Neural progenitor cell (in vitro differentiated cells): Measurements from ENCODE around the gene CANT1. TPM values are rescaled to one million over a fixed set of nuclear protein-coding genes. Genes with fewer than 3 reads are reported as not detected.

Experiments used
- DNase-seq: peaks from one replicate; pipeline ENCODE4 v3.0.0-alpha.2; 2016; ENCODE audit warnings: low spot score
- H2AFZ ChIP-seq: fragments of 200-600 bp; sonication (generic); replicated peaks from 2 replicates; pipeline ENCODE4 v1.6.1; 2016; ENCODE audit warnings: antibody characterized with exemption
- H3F3A ChIP-seq: fragments of 200-600 bp; sonication (generic); 2 replicates; pipeline ENCODE4 v1.6.1; 2016; ENCODE audit warnings: antibody characterized with exemption, low read depth
- H3K27ac ChIP-seq: fragments of 200-600 bp; sonication (generic); 2 replicates; pipeline ENCODE4 v1.5.1; 2016; ENCODE audit warnings: mild to moderate bottlenecking
- H3K27me3 ChIP-seq: fragments of 200-600 bp; sonication (generic); 2 replicates; pipeline ENCODE4 v1.6.1; 2016; ENCODE audit warnings: mild to moderate bottlenecking, moderate library complexity
- H3K36me3 ChIP-seq: fragments of 200-600 bp; sonication (generic); 2 replicates; pipeline ENCODE4 v1.5.1; 2016
- H3K4me1 ChIP-seq: fragments of 200-600 bp; sonication (generic); 2 replicates; pipeline ENCODE4 v1.6.1; 2016; ENCODE audit warnings: mixed run types
- H3K4me2 ChIP-seq: fragments of 200-600 bp; sonication (generic); 2 replicates; pipeline ENCODE4 v1.6.1; 2016
- H3K4me3 ChIP-seq: fragments of 200-600 bp; sonication (generic); 2 replicates; pipeline ENCODE4 v1.5.1; 2016
- H3K79me2 ChIP-seq: fragments of 200-600 bp; sonication (generic); 2 replicates; pipeline ENCODE4 v1.6.1; 2016; ENCODE audit warnings: low read depth
- H3K9ac ChIP-seq: fragments of 200-600 bp; sonication (generic); 2 replicates; pipeline ENCODE4 v1.6.1; 2016
- H3K9me3 ChIP-seq: fragments of 200-600 bp; sonication (generic); 2 replicates; pipeline ENCODE4 v1.5.1; 2016; ENCODE audit warnings: low read depth
- H4K20me1 ChIP-seq: fragments of 200-600 bp; sonication (generic); 2 replicates; pipeline ENCODE4 v1.6.1; 2016; ENCODE audit warnings: low read depth
- H3K27ac Mint-ChIP-seq: 3 replicates; pipeline ENCODE4 v1.8.0; 2021; ENCODE audit warnings: mixed read lengths
- H3K27me3 Mint-ChIP-seq: 2 replicates; pipeline ENCODE4 v1.8.0; 2022; ENCODE audit warnings: low read depth, mild to moderate bottlenecking, inconsistent platforms, moderate library complexity, mixed read lengths; ENCODE audit not compliant: insufficient read depth
- H3K36me3 Mint-ChIP-seq: 3 replicates; pipeline ENCODE4 v1.8.0; 2021; ENCODE audit warnings: mixed read lengths
- H3K4me1 Mint-ChIP-seq: 3 replicates; pipeline ENCODE4 v1.8.0; 2021; ENCODE audit warnings: mixed read lengths
- H3K4me3 Mint-ChIP-seq: 3 replicates; pipeline ENCODE4 v1.8.0; 2021; ENCODE audit warnings: mild to moderate bottlenecking, moderate library complexity, mixed read lengths
- H3K9me3 Mint-ChIP-seq: 3 replicates; pipeline ENCODE4 v1.8.0; 2020; ENCODE audit warnings: mixed read lengths
- EZH2 ChIP-seq: fragments of 200-600 bp; sonication (generic); IDR thresholded peaks from 2 replicates; pipeline ENCODE4 v1.6.1; 2017; ENCODE audit warnings: antibody characterized with exemption, mild to moderate bottlenecking, moderate library complexity
- EZH2phosphoT487 ChIP-seq: fragments of 200-600 bp; sonication (generic); IDR thresholded peaks from 2 replicates; pipeline ENCODE4 v1.6.1; 2017; ENCODE audit warnings: antibody characterized with exemption
- total RNA-seq: library from RNA; depleted of rRNA; stranded (reverse); fragments of >200 nt; gene quantifications from 2 replicates; pipeline ENCODE4 v1.2.3, GENCODE V29; 2015; ENCODE audit warnings: low replicate concordance
- TF ChIP-seq, protein P1 (sequence below): fragments of 200-600 bp; sonication (generic); IDR thresholded peaks from 2 replicates; pipeline ENCODE4 v1.5.1; 2017; ENCODE audit warnings: antibody characterized with exemption, mild to moderate bottlenecking

CANT1 gene
- total RNA-seq, 1 donor from 2014 or later, result 24.3 TPM

DNA sequence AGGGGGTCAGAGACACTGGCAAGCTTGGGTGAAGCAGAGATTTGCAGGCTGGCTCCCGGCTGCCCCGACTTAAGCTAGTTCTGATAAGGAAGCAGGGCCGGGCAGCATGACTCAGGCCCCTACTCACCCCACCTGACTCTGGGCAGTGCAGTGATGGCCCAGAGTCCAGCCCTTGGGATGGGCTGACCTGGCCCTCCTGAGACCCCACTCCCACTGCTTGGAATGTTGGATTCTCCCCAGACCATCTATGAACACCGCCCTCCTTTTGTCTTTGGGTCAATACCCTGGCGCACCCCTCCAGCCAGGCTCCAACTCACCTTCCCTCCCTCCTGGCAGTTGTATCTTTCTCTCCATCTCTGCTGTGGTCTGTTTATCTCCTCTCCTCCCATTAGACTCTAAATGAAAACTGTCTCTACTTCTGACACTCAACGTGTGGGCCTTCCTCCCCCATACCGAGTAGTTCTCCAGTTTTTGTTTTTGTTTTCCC lies 50.9 kb downstream of the CANT1 start:
- no peaks in the 10 kb centered on the region for H3K9me3 ChIP-seq

DNA sequence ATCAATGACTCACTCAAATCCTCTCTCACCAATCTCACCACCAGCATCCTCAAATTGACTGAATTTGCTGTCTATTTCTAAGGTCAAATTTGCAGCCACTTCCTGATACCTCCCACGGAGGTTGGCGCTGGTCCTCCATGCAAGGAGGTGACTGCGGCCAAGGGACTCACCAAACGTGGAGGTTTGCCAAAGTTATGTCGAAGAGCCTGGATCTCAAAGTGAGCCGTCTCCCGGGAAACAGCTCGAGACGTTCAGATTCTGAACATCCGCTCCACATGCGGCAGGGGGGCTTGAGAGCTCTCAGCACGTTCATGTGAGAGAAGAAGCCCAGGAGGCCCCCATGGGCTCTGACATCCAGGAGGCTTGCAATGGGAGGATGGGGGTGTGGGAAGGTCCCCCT lies 52.4 kb downstream of the CANT1 start:
- no peak for TF ChIP-seq EZH2
- TF ChIP-seq, protein P1, sequence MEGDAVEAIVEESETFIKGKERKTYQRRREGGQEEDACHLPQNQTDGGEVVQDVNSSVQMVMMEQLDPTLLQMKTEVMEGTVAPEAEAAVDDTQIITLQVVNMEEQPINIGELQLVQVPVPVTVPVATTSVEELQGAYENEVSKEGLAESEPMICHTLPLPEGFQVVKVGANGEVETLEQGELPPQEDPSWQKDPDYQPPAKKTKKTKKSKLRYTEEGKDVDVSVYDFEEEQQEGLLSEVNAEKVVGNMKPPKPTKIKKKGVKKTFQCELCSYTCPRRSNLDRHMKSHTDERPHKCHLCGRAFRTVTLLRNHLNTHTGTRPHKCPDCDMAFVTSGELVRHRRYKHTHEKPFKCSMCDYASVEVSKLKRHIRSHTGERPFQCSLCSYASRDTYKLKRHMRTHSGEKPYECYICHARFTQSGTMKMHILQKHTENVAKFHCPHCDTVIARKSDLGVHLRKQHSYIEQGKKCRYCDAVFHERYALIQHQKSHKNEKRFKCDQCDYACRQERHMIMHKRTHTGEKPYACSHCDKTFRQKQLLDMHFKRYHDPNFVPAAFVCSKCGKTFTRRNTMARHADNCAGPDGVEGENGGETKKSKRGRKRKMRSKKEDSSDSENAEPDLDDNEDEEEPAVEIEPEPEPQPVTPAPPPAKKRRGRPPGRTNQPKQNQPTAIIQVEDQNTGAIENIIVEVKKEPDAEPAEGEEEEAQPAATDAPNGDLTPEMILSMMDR, result no peak

More for the DNA sequence above, 50.9 kb downstream of the CANT1 start:
- Histone ChIP-seq H3K79me2 (no peaks in the 10 kb centered on the region), H3K27ac (no peak overlapping the region), H3K9ac (no peak overlapping the region), H3K4me1 (no peaks in the 10 kb centered on the region), H3K36me3 (no peaks in the 10 kb centered on the region), H2AFZ (no peak overlapping the region), H3K27me3 (no peaks in the 10 kb centered on the region), H3K4me2 (no peak overlapping the region), H3K4me3 (no peak overlapping the region), H4K20me1 (no peaks in the 10 kb centered on the region), H3F3A (no peaks in the 10 kb centered on the region)
- H3K27me3 Mint-ChIP-seq, result peaks cover 6% of the 10 kb centered on the region
- no peaks in the 10 kb centered on the region for H3K9me3 Mint-ChIP-seq
- no peak for DNase-seq
- H3K36me3 Mint-ChIP-seq, result peaks cover 2% of the 10 kb centered on the region
- TF ChIP-seq EZH2 (no peak), EZH2phosphoT487 (no peak)
- TF ChIP-seq, protein P1, result no peak
- H3K4me3 Mint-ChIP-seq, result no peak overlapping the region
- peak overlapping the region; percentile 70 for H3K27ac Mint-ChIP-seq
- H3K4me1 Mint-ChIP-seq, result peaks cover 56% of the 10 kb centered on the region

DNA sequence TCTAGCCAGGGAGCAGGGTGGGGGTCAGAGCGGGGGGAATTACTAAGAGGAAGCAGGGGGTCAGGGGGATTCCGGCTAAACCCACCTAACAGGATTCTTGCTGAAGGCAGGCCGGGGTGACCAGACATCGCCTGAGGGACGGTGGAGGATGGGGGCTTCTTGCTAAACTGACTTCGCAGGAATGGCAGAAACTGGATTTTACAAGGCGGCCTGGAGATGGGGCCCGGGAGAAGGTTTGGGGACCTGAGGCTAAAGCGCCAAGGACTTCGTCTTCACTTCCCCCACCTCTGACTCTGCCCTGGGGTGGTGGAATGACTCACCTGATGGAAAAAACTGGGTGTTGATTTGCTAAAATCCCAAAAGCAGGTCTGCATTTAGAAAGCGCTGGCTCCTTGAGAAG lies 53.3 kb downstream of the CANT1 start:
- no peaks in the 10 kb centered on the region for H3K27me3 ChIP-seq
- H3K36me3 Mint-ChIP-seq, result peaks cover 2% of the 10 kb centered on the region
- no peaks in the 10 kb centered on the region for H3K79me2 ChIP-seq
- no peaks in the 10 kb centered on the region for H3K36me3 ChIP-seq
- H3K4me1 Mint-ChIP-seq, result peaks cover 66% of the 10 kb centered on the region
- no peak overlapping the region for H3K27ac ChIP-seq
- no peaks in the 10 kb centered on the region for H3F3A ChIP-seq
- peaks cover 5% of the 10 kb centered on the region for H3K9me3 Mint-ChIP-seq
- H4K20me1 ChIP-seq, result no peaks in the 10 kb centered on the region
- H3K4me1 ChIP-seq, result peaks cover 4% of the 10 kb centered on the region
- no peak overlapping the region for H3K27ac Mint-ChIP-seq
- no peaks in the 10 kb centered on the region for H3K9me3 ChIP-seq
- TF ChIP-seq EZH2 (no peak), EZH2phosphoT487 (no peak)
- TF ChIP-seq, protein P1, result no peak
- no peak overlapping the region for H3K4me3 ChIP-seq
- H2AFZ ChIP-seq, result no peak overlapping the region
- DNase-seq, result no peak
- H3K27me3 Mint-ChIP-seq, result peaks cover 13% of the 10 kb centered on the region
- no peak overlapping the region for H3K9ac ChIP-seq
- H3K4me3 Mint-ChIP-seq, result peak overlapping the region; percentile 13
- H3K4me2 ChIP-seq, result no peak overlapping the region

More for the DNA sequence above, 52.4 kb downstream of the CANT1 start:
- no peak overlapping the region for H3K9ac ChIP-seq
- Mint-ChIP-seq H3K36me3 (peaks cover 2% of the 10 kb centered on the region), H3K4me3 (peak overlapping the region; percentile 3), H3K27me3 (peaks cover 12% of the 10 kb centered on the region), H3K9me3 (peaks cover 2% of the 10 kb centered on the region), H3K27ac (no peak overlapping the region), H3K4me1 (peaks cover 64% of the 10 kb centered on the region)
- no peak overlapping the region for H2AFZ ChIP-seq
- no peak for DNase-seq
- no peaks in the 10 kb centered on the region for H4K20me1 ChIP-seq
- H3K4me3 ChIP-seq, result no peak overlapping the region
- no peaks in the 10 kb centered on the region for H3K9me3 ChIP-seq
- H3K27ac ChIP-seq, result no peak overlapping the region
- no peaks in the 10 kb centered on the region for H3K79me2 ChIP-seq
- no peaks in the 10 kb centered on the region for H3F3A ChIP-seq
- H3K27me3 ChIP-seq, result no peaks in the 10 kb centered on the region
- H3K4me2 ChIP-seq, result no peak overlapping the region
- H3K4me1 ChIP-seq, result peaks cover 1% of the 10 kb centered on the region
- no peaks in the 10 kb centered on the region for H3K36me3 ChIP-seq
